ENCODE results near the gene EPHA10.

Gene EPHA10

DNA sequence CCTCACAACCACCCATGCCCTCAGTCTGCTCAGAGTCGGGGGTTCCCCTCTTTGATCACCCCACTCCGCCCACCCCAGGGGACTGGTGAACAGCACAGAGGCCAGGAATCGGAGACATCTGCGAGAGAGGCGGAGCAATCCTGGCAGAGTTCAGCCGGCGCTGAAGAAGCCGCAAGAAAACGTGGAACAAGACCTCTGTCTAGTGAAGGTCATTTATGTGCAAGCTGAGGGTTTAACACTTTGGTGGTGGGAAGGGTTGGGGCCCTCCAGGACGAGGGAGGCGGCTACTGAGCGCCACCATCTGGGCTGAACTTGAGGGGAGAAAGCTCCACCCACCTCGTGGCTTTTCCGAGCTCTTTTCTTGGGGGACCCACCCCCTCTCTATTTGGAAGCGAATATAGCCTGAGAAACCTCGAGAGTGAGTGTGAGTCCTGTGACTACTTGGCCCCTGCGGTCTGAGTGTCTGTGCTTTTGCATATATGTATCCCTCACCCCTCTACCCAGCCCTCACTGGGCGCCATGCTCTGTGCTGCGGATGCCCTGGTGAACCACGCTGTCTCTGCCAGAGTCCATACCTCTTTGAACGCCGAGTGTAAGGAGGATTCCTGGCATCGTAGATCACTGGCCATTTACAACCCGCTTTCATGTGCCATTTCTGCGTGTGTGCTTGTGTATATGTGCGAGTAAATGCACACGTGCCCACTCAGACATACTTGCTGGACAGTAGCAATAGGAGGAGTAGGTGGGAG lies 1.2 kb upstream of the EPHA10 start:
- TF ChIP-seq CTCF (conservative IDR thresholded peaks at IDR 0.05; ENCODE audit: low read depth, low read length) = no peak
- DNase-seq (ENCODE audit: low read depth) = no peak
- H3K4me3 ChIP-seq (ENCODE audit: low read length) = no peak overlapping the region

DNA sequence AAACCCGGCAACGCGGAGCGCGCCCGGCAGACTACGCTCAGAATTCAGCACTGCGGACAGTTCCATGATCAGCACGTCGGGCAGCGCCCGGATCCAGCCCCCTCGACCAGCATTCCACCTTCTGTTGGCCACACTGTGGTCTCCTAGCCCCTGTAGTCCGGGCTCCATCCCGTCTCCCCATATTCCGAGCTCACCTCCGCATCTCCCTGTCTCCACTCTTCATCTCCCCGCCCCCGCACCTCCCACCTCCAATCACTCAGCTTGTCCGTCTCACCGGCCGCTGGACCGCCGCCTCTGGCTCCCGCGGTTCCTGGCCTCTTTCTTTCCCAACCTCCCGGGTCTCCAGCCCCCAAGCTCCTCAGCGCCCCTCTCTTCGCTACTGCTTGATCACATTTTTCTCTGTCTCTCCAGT lies 500 bp downstream of the EPHA10 start:
- no peak overlapping the region for H3K4me3 ChIP-seq (ENCODE audit: low read length)
- no peak for TF ChIP-seq CTCF (conservative IDR thresholded peaks at IDR 0.05; ENCODE audit: low read depth, low read length)
- DNase-seq (ENCODE audit: low read depth) = no peak

GRCh38 chr1:37763791-37764413 lies 1.0 kb downstream of the EPHA10 start:
- H3K4me3 ChIP-seq (ENCODE audit: low read length) = no peak overlapping the region
- no peak for DNase-seq (ENCODE audit: low read depth)
- no peak for TF ChIP-seq CTCF (conservative IDR thresholded peaks at IDR 0.05; ENCODE audit: low read depth, low read length)

DNA sequence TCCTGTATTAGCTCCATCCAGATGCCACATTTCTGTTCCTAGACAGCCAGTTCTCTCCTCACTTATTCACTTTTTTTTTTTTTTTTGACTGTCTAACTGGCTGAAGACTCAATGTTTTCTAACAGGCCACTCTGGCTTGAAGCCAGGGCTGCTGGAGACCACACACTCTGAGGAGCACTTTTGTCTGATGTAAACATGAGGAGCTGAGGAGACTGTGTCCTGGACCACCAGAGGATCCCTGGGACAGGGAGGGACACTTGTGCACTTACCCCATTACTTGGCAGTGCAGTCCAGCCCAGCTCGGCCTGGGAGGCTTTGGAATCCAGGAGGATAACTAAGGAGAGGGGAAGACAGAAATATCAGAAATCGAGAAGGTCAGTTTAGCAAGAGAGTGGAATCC lies 2.4 kb downstream of the EPHA10 start:
- DNase-seq (ENCODE audit: low read depth) = no peak
- TF ChIP-seq CTCF (conservative IDR thresholded peaks at IDR 0.05; ENCODE audit: low read depth, low read length) = no peak
- H3K4me3 ChIP-seq (ENCODE audit: low read length) = no peak overlapping the region

- no peak overlapping the region for H3K4me3 ChIP-seq (ENCODE audit: low read length)
- no peak for DNase-seq (ENCODE audit: low read depth)
- TF ChIP-seq CTCF (conservative IDR thresholded peaks at IDR 0.05; ENCODE audit: low read depth, low read length) = no peak
Measured at GRCh38 chr1:37761416-37762095, 3.4 kb downstream of the EPHA10 start.

GRCh38 chr1:37759451-37759850 lies 5.5 kb downstream of the EPHA10 start:
- no peak for DNase-seq (ENCODE audit: low read depth)
- no peak for TF ChIP-seq CTCF (conservative IDR thresholded peaks at IDR 0.05; ENCODE audit: low read depth, low read length)
- no peak overlapping the region for H3K4me3 ChIP-seq (ENCODE audit: low read length)
